Activated T-cell treated with anti-CD3 and anti-CD28 coated beads, Interleukin-2, amount 50 U/mL, for 72 hours (primary cell): ENCODE data around the gene SEC16B. TPM values are rescaled to one million over a fixed set of nuclear protein-coding genes. Genes with fewer than 3 reads are reported as not detected.

ENCODE experiments used
- ATAC-seq, 2 donors: fragments of 150-1000 bp; cut with Tn5 transposase; replicated peaks in 1 of 2; 2 replicates each; pipeline ENCODE4 v1.10.0; 2021; ENCODE audit warnings: moderate library complexity in 2 of 2, mild to moderate bottlenecking in 1 of 2
- DNase-seq, 2 donors: peaks; one replicate each; pipeline ENCODE4 v3.0.0; 2021 to 2022; ENCODE audit warnings: mixed read lengths in 1 of 2
- H3K27ac Mint-ChIP-seq: one replicate; pipeline ENCODE4 v1.8.0; 2022; ENCODE audit warnings: mild to moderate bottlenecking, moderate library complexity, mixed read lengths
- H3K27me3 Mint-ChIP-seq: one replicate; pipeline ENCODE4 v1.8.0; 2022; ENCODE audit warnings: low read depth, mixed read lengths
- H3K36me3 Mint-ChIP-seq, 2 donors: one replicate each; pipeline ENCODE4 v1.8.0; 2022; ENCODE audit warnings: mixed read lengths in 2 of 2, mild to moderate bottlenecking in 1 of 2; ENCODE audit not compliant: insufficient read depth in 2 of 2
- H3K4me1 Mint-ChIP-seq: one replicate; pipeline ENCODE4 v1.8.0; 2022; ENCODE audit warnings: low read depth, mixed read lengths
- H3K4me3 Mint-ChIP-seq, 2 donors: one replicate each; pipeline ENCODE4 v1.8.0; 2022; ENCODE audit warnings: mild to moderate bottlenecking in 2 of 2, mixed read lengths in 2 of 2, moderate library complexity in 2 of 2
- H3K9me3 Mint-ChIP-seq, 2 donors: one replicate each; pipeline ENCODE4 v1.8.0; 2022; ENCODE audit warnings: mixed read lengths in 2 of 2
- total RNA-seq, 2 donors: library from RNA; stranded (reverse); gene quantifications; one replicate each; pipeline ENCODE4 v1.2.3, GENCODE V29; 2022

SEC16B gene
- total RNA-seq, 2 donors from 2014 or later: not detected

GRCh38 chr1:177905686-177906085 is 64.2 kb downstream of the SEC16B start:
- Mint-ChIP-seq H3K4me1 (no peaks in the 10 kb centered on the region), H3K36me3 (no peaks in the 10 kb centered on the region), H3K4me3 (no peak overlapping the region), H3K9me3 (no peaks in the 10 kb centered on the region), H3K27me3 (no peaks in the 10 kb centered on the region), H3K27ac (no peak overlapping the region)
- ATAC-seq: no peak
- DNase-seq: no peak

GRCh38 chr1:177902266-177902665 is 67.6 kb downstream of the SEC16B start:
- Mint-ChIP-seq H3K27me3 (no peaks in the 10 kb centered on the region), H3K36me3 (no peaks in the 10 kb centered on the region), H3K27ac (no peak overlapping the region), H3K4me1 (no peaks in the 10 kb centered on the region), H3K4me3 (no peak overlapping the region), H3K9me3 (no peaks in the 10 kb centered on the region)
- DNase-seq: no peak
- ATAC-seq: no peak

GRCh38 chr1:177897998-177898654 is 71.7 kb downstream of the SEC16B start:
- ATAC-seq: no peak
- no peak for DNase-seq
- Mint-ChIP-seq H3K27me3 (no peaks in the 10 kb centered on the region), H3K4me3 (no peak overlapping the region), H3K27ac (no peak overlapping the region), H3K36me3 (no peaks in the 10 kb centered on the region), H3K9me3 (peaks cover 0 to 3% of the 10 kb centered on the region in 2 donors), H3K4me1 (no peaks in the 10 kb centered on the region)

DNA sequence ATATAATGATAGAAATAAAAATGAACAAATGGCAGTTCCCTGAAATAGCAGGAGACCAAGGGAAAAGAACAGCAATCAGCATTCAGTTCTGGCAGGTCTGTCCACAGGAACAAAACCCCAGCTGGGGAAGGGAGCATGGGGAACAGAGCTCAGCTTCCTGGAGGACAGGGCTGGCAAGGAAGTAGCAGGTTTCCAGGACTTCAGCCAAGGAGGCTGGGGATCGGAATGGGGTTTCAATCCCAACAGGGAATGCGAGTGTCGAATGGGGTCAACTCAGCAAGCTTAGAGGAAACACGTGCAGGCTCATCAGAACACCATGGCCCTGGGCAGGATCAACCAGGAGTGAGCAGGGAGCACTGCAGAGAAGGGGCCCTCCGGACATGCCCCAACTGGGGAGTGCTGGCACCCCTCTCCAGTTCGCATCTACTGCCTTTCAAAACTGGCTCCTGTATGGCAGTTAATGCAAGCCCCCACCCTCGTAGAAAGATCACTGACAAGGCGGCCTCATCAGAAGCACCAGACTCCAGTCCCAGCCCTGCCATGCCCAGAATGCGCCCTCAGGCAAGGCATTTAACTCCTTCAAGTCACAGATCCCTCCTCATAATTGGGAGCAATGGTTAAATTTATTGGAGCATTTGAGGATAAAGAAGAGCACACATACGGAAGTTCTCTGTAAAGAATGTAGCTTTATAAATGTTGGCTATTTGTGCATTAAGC is 72.4 kb downstream of the SEC16B start:
- ATAC-seq (no peak), DNase-seq (no peak)
- Mint-ChIP-seq H3K36me3 (no peaks in the 10 kb centered on the region), H3K9me3 (peaks cover 2 to 4% of the 10 kb centered on the region in 2 donors), H3K4me1 (no peaks in the 10 kb centered on the region), H3K4me3 (no peak overlapping the region), H3K27me3 (no peaks in the 10 kb centered on the region), H3K27ac (no peak overlapping the region)

Other genes starting within 250 kb of the SEC16B start
- gene RASAL2, start 124.0 kb upstream of the SEC16B start, total RNA-seq: under 1 TPM; 0.02 to 0.05 TPM